Endothelial cell of umbilical vein (primary cell): ENCODE measurements around the gene TNPO3. TPM values are rescaled to one million over a fixed set of nuclear protein-coding genes. Genes with fewer than 3 reads are reported as not detected.

Experiments used
- BruUV-seq: library from RNA; stranded (reverse); fragments of 400-500 nt; replicated peaks from 2 replicates; lab custom pipeline; 2021; lab: Mats Ljungman, UMichigan
- CTCF ChIA-PET: fragments of 300-600, 350-600 bp; sonication (Branson Sonifier 250); formaldehyde crosslinking; loops from one replicate; lab custom pipeline; 2021; ENCODE audit warnings: antibody characterized with exemption, inconsistent platforms; lab: Charles Lee
- POLR2A ChIA-PET: fragments of 300-600, 350-600 bp; sonication (Branson Sonifier 250); formaldehyde crosslinking; loops from one replicate; lab custom pipeline; 2021; ENCODE audit warnings: antibody characterized with exemption, inconsistent platforms; lab: Charles Lee
- DNase-seq: peaks from one replicate; pipeline ENCODE4 v3.0.0-alpha.2; 2011; ENCODE audit warnings: low read depth, low spot score
- FAIRE-seq: peaks from 2 replicates; lab custom pipeline; 2011; peaks lifted over from hg19 to GRCh38; lab: Jason Lieb, UNC
- H2AFZ ChIP-seq: 2 replicates; pipeline ENCODE4 v1.6.0; 2012; ENCODE audit warnings: low read depth, low read length, control low read depth, inconsistent platforms
- H3K27ac ChIP-seq: 2 replicates; pipeline ENCODE4 v1.5.1; 2011; ENCODE audit warnings: low read depth, mild to moderate bottlenecking, control low read depth, low read length, moderate library complexity; ENCODE audit not compliant: insufficient read depth
- H3K27me3 ChIP-seq, 2 experiments: 2 replicates each; pipeline versions ENCODE4 v1.6.0 to v1.6.1; 2011; ENCODE audit warnings: low read length in 2 of 2, mixed read lengths in 1 of 2; ENCODE audit not compliant: control insufficient read depth in 2 of 2, insufficient read depth in 2 of 2
- H3K36me3 ChIP-seq, 2 experiments: 2 replicates in 1 of 2; 3 replicates in 1 of 2; pipeline ENCODE4 v1.5.1; 2011; ENCODE audit warnings: low read length in 2 of 2, mild to moderate bottlenecking in 1 of 2, moderate library complexity in 1 of 2; ENCODE audit not compliant: control insufficient read depth in 2 of 2, insufficient read depth in 2 of 2; ENCODE audit errors: extremely low read depth in 1 of 2
- H3K4me1 ChIP-seq: 3 replicates; pipeline ENCODE4 v1.5.1; 2011; ENCODE audit warnings: mild to moderate bottlenecking, low read length; ENCODE audit not compliant: control insufficient read depth, insufficient read depth; ENCODE audit errors: extremely low read depth
- H3K4me2 ChIP-seq: 2 replicates; pipeline ENCODE4 v1.6.1; 2011; ENCODE audit warnings: low read length, control low read depth, mixed read lengths; ENCODE audit not compliant: insufficient read depth
- H3K4me3 ChIP-seq, 3 experiments: fragments of 200-600 bp in 1 of 3; sonication (generic), shearing (Covaris generic) in 1 of 3; replicated peaks in 1 of 3; 2 replicates each; pipeline ENCODE4 v1.5.1; 2011 to 2016; ENCODE audit warnings: control low read depth in 3 of 3, low read length in 3 of 3, mild to moderate bottlenecking in 2 of 3, inconsistent platforms in 1 of 3, low read depth in 1 of 3, moderate library complexity in 1 of 3; ENCODE audit not compliant: insufficient read depth in 1 of 3
- H3K79me2 ChIP-seq: 2 replicates; pipeline ENCODE4 v1.6.0; 2012; ENCODE audit warnings: low read length, inconsistent platforms; ENCODE audit not compliant: control insufficient read depth, insufficient read depth
- H3K9ac ChIP-seq: replicated peaks from 2 replicates; pipeline ENCODE3; 2011; ENCODE audit warnings: low read length, control low read depth; ENCODE audit not compliant: insufficient read depth; ENCODE audit errors: extremely low read depth
- H3K9me1 ChIP-seq: replicated peaks from 3 replicates; pipeline ENCODE4 v1.6.0; 2011; ENCODE audit warnings: mild to moderate bottlenecking, low read length; ENCODE audit not compliant: control insufficient read depth, insufficient read depth; ENCODE audit errors: extremely low read depth
- H3K9me3 ChIP-seq: replicated peaks from 2 replicates; pipeline ENCODE4 v1.5.1; 2012; ENCODE audit warnings: low read length, inconsistent platforms; ENCODE audit not compliant: control insufficient read depth, insufficient read depth
- H4K20me1 ChIP-seq: replicated peaks from 2 replicates; pipeline ENCODE3; 2011; ENCODE audit warnings: mild to moderate bottlenecking, low read length; ENCODE audit not compliant: control insufficient read depth, insufficient read depth; ENCODE audit errors: extremely low read depth
- EZH2 ChIP-seq: IDR thresholded peaks from 2 replicates; pipeline ENCODE4 v1.6.1; 2012; ENCODE audit warnings: borderline replicate concordance, low read depth, mild to moderate bottlenecking, moderate library complexity, low read length, inconsistent platforms; ENCODE audit not compliant: severe bottlenecking
- FOS ChIP-seq: IDR thresholded peaks from 2 replicates; pipeline ENCODE4 v1.6.1; 2011; ENCODE audit warnings: mild to moderate bottlenecking, low read length, moderate library complexity, borderline replicate concordance; ENCODE audit not compliant: insufficient read depth
- GATA2 ChIP-seq: IDR thresholded peaks from 2 replicates; pipeline ENCODE4 v1.7.0; 2011; ENCODE audit warnings: low read depth, mild to moderate bottlenecking, moderate library complexity, mixed read lengths, low read length; ENCODE audit not compliant: insufficient read length, insufficient read depth
- JUN ChIP-seq: IDR thresholded peaks from 2 replicates; pipeline ENCODE4 v1.6.1; 2011; ENCODE audit warnings: borderline replicate concordance, low read depth; ENCODE audit not compliant: insufficient read length, insufficient read depth
- MYC ChIP-seq: IDR thresholded peaks from one replicate; pipeline ENCODE4 v1.6.1; 2011; ENCODE audit warnings: mild to moderate bottlenecking, low read depth, low read length
- POLR2A ChIP-seq: IDR thresholded peaks from 2 replicates; pipeline ENCODE4 v1.6.1; 2012; ENCODE audit warnings: low read depth, mild to moderate bottlenecking, control low read depth, low read length
- POLR2AphosphoS5 ChIP-seq: IDR thresholded peaks from 2 replicates; pipeline ENCODE4 v1.6.1; 2012; ENCODE audit warnings: low read depth, mild to moderate bottlenecking, control low read depth, low read length, moderate library complexity; ENCODE audit not compliant: insufficient read depth
- dilution Hi-C: fragments of 300-500 bp; cut with MboI; formaldehyde crosslinking; loops from one replicate; pipeline ENCODE4 v1.15.0; 2019; ENCODE audit warnings: low sequenced_read_pairs; ENCODE audit not compliant: extremely low pct_ligation_motif_present
- intact Hi-C: fragments of 100-400 bp; cut with micrococcal nuclease; formaldehyde crosslinking; loops from one replicate; pipeline ENCODE4 v1.10.0; 2022
- polyA plus RNA-seq, 4 experiments: library from polyadenylated mRNA; depleted of rRNA in 3 of 4; stranded (reverse) in 3 of 4; unstranded in 1 of 4; fragments of >200 nt; gene quantifications; 2 replicates each; pipeline versions ENCODE4 v1.2.1 to v1.2.3, GENCODE V29; 2011 to 2012; ENCODE audit warnings: missing spikeins in 1 of 4
- total RNA-seq: library from RNA; stranded (reverse); gene quantifications from 2 replicates; pipeline ENCODE4 v1.2.3, GENCODE V29; 2021

TNPO3 gene
- total and polyA plus RNA-seq, 2 donors (not counting 3 experiments of a cell fraction or from before 2014, with no cell fraction given) = 29.0 to 46.9 TPM

DNA sequence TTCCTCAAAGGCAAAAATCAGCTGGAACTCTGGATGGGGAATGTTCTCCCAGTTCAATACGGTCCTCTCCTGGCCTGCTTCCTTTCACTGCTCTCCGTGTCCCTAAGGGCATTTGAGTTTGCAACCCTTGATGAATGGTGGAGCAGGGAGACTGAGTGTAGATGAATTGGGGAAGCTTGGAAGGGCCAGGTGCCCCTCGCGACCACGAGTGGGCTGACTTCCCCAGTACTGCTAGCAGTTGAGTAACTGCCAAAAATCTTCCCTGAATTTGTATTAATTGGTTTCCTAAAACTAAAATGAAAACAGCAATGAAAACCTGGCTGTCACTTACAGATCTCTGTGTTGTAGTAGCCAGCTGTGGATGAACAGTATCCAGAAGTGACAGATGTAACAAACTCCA, 103.6 kb downstream of the TNPO3 start:
- H3K27ac ChIP-seq = no peak overlapping the region
- no peak overlapping the region for H3K4me2 ChIP-seq
- ChIA-PET CTCF (interaction anchor here (0.5 to 0.8 kb wide), 3 partner anchors 68 to 140 kb away, joined by 3 read pairs; no protein-coding TSS in a partner anchor), POLR2A (no interaction called here)
- H4K20me1 ChIP-seq = no peaks in the 10 kb centered on the region
- TF ChIP-seq POLR2AphosphoS5 (no peak), MYC (no peak), EZH2 (no peak), FOS (no peak), JUN (no peak), POLR2A (no peak)
- H3K79me2 ChIP-seq = no peaks in the 10 kb centered on the region
- intact Hi-C loops = no loop called here
- H2AFZ ChIP-seq = no peak overlapping the region
- dilution Hi-C loops = no loop called here
- no peak overlapping the region for H3K4me3 ChIP-seq
- H3K36me3 ChIP-seq = peaks cover 4 to 12% of the 10 kb centered on the region in 2 experiments
- H3K9me3 ChIP-seq = no peaks in the 10 kb centered on the region
- no peak overlapping the region for H3K9ac ChIP-seq
- DNase-seq = no peak
- no TSS peak for BruUV-seq
- H3K4me1 ChIP-seq = no peaks in the 10 kb centered on the region
- no peaks in the 10 kb centered on the region for H3K27me3 ChIP-seq
- H3K9me1 ChIP-seq = no peaks in the 10 kb centered on the region
- FAIRE-seq = no peak

- H3K4me2 ChIP-seq = no peak overlapping the region
- intact Hi-C loops = no loop called here
- no peaks in the 10 kb centered on the region for H3K9me3 ChIP-seq
- H3K9me1 ChIP-seq = no peaks in the 10 kb centered on the region
- H3K27me3 ChIP-seq = no peaks in the 10 kb centered on the region
- H3K36me3 ChIP-seq = peaks cover 2% of the 10 kb centered on the region in 2 experiments
- no peaks in the 10 kb centered on the region for H3K4me1 ChIP-seq
- CTCF ChIA-PET = interaction anchor here (1.1 to 1.3 kb wide), 3 partner anchors 13 to 117 kb away, joined by 3 to 6 read pairs (median 4); no protein-coding TSS in a partner anchor
- no peak for FAIRE-seq
- H3K79me2 ChIP-seq = no peaks in the 10 kb centered on the region
- no peak for TF ChIP-seq GATA2
- dilution Hi-C loops = no loop called here
- no peak overlapping the region for H3K4me3 ChIP-seq
- no peak overlapping the region for H2AFZ ChIP-seq
- no peaks in the 10 kb centered on the region for H4K20me1 ChIP-seq
- DNase-seq = no peak
- no peak overlapping the region for H3K9ac ChIP-seq
- BruUV-seq = no TSS peak
- H3K27ac ChIP-seq = no peak overlapping the region
- POLR2A ChIA-PET = no interaction called here
Observed at GRCh38 chr7:128948976-128949760, 105.7 kb downstream of the TNPO3 start.
